ENCODE data around the gene SPEM3.
"Not testable (repeated sequence)": the region's sequence is repeated elsewhere in the genome, so short reads cannot be mapped to it uniquely, and the experiment has no call there.

The SPEM3 gene

DNA sequence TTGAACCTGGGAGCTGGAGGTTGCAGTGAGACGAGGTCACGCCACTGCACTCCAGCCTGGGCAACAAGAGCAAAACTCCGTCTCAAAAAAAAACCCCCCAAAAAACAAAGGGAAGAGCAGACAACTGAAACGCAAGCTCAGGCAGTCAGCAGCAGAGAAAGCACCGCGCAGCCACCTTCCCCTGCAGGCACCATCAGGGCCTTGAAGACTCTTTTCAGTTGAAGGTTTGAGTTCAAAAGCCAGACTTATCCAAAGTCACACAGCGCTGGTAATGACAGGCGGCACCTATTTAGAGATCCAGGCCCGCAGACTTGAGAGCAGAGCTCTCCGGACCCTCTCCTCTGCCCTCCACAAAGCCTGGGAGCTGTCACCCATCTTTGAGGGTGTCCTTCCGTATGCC lies 39.6 kb downstream of the SPEM3 start:
- no peak overlapping the region for H3K4me3 ChIP-seq (ENCODE audit: low read depth, low read length)

DNA sequence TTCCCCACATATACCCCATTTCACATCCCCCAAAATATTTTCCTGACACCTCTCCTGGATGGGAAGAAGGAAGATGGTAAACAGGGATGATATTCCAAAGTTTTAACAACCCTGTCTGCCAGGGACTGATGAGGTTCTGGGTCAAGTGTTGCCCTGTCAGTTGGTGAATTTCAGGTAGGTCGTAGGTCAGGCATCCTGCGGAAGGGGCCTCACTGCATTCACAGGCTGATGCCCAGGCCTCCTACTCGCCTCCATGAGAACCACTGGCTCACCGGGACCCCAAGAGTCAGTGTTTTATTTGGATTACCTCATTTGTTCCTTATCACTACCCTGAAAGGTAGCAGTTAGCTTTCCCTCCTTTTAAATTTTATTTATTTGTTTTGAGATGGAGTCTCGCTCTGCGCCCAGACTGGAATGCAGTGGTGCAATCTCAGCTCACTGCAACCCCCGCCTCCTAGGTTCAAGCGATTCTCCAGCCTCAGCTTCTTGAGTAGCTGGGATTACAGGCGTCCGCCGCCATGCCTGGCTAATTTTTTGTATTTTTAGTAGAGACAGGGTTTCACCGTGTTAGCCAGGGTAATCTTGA lies 40.2 kb downstream of the SPEM3 start:
- no peak overlapping the region for H3K4me3 ChIP-seq (ENCODE audit: low read depth, low read length)

DNA sequence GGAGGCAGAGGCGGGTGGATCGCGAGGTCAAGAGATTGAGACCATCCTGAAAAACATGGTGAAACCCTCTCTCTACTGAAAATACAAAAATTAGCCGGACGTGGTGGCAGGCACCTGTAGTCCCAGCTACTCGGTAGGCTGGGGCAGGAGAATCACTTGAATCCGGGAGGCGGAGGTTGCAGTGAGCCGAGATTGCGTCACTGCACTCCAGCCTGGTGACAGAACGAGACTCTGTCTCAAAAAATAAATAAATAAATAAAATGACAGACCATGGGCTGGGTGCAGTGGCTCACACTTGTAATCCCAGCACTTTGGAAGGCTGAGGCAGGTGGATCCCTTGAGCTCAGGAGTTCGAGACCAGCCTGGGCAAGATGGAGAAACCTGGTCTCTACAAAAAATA lies 41.2 kb downstream of the SPEM3 start:
- not testable (repeated sequence) for H3K4me3 ChIP-seq (ENCODE audit: low read depth, low read length)

DNA sequence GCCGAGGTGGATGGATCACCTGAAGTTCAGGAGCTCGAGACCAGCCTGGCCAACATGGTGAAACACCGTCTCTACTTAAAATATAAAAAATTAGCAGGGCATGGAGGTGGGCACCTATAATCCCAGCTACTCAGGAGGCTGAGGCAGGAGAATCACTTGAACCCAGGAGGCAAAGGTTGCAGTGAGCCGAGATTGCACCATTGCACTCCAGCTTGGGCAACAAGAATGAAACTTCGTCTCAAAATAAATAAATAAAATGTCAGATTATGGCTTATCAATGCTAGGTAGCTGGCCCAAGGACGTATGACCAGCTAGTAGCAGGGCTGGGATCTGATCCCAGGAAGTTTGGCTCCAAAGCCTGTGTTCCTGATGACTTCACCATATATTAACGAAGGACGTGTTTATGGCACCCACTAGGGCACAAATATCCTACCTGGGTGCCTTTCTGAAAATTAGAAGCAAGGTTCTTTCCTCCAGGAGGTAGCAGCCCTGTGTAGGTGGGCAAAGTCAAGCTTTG lies 41.9 kb downstream of the SPEM3 start:
- not testable (repeated sequence) for H3K4me3 ChIP-seq (ENCODE audit: low read depth, low read length)

DNA sequence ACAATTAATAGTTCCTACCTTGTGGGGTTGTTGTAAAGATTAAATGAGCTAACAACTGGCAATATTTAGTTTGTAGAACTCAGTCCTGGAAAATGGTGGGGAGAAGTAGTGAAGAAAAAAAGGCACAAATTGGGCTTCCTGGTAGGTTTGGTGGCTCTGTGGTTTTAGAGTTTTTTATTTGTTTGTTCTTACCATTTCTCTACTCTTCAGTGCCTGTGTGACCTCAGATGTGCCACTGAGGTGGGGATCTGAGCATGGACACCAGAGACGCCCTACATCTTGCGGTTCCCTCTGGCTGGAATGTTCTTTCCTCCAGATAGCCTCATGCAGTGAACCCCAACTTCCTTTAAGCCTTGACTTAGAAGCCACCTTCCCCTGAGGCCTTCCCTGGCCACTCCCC lies 43.1 kb downstream of the SPEM3 start:
- H3K4me3 ChIP-seq (ENCODE audit: low read depth, low read length) = no peak overlapping the region

DNA sequence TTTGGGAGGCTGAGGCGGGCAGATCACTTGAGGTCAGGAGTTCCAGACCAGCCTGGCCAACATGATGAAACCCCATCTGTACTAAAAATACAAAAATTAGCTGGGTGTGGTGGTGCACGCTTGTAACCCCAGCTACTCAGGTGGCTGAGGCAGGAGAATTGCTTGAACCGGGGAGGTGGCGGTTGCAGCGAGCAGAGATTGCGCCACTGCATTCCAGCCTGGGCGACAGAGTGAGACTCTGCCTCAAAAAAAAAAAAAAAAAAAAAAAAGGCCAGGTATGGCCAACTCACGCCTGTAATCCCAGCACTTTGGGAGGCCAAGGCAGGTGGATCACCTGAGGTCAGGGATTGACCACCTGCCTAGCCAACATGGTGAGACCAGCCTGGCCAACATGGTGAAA lies 46.1 kb downstream of the SPEM3 start:
- not testable (repeated sequence) for H3K4me3 ChIP-seq (ENCODE audit: low read depth, low read length)

DNA sequence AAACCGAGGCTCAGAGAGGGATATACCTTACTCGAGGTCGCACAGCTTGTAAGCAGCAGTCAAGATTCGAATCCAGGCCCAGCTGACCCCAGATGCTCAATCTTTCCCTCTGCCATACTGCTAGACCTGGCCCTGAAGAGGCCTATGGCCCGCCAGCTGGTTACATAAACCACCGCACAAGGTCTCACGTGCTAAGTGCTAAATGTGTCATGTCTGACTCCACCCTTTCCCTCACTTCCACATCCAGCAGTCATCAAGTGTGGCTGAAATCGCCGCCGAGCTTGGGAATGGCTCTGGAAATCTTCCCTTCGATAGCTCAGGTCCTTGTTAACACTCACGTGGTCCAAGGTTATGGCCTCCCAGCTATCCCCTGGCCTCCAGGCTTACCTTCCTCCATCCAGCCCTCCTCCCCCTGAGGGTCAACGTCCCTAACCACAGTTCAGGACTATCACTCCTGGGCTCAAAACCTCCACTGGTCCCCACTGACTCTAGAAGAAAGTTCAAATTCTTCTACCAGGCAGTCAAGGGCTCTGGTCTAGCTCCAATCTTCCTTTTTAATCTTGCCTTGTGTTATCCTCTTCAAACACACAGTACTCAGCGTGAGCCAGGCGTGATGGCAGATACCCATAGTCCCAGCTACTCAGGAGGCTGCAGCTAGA lies 47.2 kb downstream of the SPEM3 start:
- no peak overlapping the region for H3K4me3 ChIP-seq (ENCODE audit: low read depth, low read length)

DNA sequence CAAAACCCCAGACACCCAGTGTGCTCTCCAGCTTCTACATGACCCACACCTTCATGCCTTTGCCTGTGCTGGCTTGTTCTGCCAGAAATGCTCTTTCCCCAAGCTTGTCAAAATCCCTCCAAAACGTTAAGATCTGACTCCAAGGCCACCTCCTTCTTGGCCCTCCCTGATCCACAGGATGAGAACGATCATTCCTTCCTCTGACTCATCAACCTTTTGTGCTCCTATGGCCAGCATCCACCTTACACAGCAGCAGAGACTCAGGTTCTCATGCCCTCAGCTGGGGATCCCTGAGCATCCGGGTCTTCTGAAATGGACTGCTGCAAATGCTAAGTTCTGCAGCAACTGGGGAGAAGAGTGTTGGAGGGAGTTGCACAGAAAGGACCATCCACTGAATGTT lies 47.8 kb downstream of the SPEM3 start:
- H3K4me3 ChIP-seq (ENCODE audit: low read depth, low read length) = no peak overlapping the region

DNA sequence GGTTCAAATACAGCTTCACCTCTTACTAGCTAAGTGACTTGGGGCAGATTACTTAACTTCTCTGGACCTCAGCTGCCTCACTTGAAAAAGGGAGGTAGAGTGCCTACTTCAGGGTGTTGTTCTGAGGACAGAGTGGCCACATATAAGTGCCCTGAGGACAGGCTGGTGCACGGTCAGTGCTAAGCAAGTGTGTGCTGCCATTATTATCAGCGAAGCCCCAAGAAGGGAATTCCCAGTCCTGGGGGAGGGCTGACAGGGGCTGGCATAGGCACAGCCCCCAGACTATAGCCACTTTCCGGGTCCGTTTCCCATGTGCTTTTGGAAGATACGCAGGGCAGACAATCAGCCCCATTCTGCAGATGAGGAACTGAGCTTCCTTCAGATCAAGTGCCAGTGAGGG lies 48.3 kb downstream of the SPEM3 start:
- no peak overlapping the region for H3K4me3 ChIP-seq (ENCODE audit: low read depth, low read length)

DNA sequence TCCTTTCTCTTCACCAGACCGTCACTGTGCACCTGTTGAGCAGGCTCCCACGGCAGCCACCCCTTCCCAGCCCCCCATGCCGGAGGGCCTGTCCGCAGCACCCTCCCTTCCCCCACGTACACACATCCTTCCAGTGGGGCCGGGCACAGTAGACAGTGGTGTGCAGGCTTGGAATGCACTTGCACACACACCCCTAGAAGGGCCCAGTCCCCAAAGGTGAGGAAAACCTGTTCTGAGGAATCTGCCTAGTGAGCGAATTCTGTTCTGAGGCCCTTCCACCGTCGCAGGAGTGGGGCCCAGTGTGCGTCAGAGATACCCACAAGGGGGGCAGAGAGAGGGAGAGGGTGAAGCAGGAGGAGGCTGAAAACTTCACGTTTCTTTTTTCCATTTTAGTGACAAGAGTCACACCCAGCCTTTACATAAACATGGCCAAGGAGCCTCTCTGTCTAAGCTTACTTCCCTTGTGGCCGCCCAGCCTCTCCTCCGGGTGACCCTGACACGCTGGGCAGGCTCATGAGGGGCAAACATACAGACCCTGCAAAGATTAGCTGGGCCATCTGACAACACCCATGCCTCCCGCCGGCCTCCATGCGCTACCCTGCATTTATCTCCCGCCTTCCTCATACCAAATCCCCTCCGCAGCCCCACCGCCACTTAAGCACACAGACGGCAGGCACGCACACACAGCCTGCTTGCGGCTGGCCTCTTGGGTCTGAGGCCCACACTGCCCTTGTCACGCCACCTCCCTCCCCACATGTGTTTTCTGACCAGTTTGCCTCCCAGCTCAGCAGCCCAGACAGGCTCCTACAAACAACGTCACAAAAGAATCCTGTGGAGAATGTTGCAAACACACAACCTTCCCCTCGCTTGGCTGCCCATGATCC lies 49.0 kb downstream of the SPEM3 start:
- peak overlapping the region; percentile 56 for H3K4me3 ChIP-seq (ENCODE audit: low read depth, low read length)

DNA sequence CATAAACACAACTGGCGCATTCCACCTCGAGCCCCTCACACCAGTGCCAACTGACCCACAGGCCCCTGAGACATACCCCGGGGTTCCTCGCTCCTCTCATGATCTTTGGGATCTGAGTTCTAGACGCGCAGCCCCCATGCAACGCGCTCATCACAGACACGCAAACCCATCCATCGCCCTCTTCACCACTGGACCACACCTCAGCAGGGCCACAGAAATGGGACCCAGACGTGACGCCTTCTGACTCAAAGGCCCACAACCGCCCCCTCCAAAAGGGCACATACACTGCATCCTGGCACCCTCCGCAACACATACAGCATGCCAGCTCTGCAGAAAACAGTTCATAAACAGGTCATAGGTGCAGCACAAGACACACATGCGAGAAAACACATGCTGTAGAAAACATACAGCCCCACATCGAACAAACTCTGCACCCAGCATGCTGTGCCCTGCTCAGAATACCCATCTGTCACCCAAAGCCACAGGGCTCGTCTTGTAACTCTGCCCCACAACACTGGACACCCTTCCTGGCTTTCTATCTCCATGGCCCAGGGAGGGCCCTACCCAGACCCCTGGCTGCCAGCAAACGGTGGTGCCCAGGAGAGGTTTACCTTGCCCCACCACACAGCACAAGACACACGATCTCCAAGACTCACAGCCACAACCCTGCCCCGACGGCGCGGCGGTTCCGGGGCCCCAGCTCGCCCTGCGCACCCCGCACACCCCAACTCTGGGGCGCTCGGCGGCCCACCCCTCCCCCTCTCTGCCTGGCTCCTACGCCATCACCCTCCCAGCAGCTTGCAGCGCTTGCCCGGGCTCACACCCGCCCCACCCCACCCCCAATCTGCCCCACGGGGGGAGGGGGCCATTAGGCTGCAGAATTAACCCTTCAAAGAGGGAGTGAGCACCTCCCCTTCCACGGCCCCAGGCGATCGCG lies 49.9 kb downstream of the SPEM3 start:
- H3K4me3 ChIP-seq (ENCODE audit: low read depth, low read length) = peak overlapping the region; percentile 56

DNA sequence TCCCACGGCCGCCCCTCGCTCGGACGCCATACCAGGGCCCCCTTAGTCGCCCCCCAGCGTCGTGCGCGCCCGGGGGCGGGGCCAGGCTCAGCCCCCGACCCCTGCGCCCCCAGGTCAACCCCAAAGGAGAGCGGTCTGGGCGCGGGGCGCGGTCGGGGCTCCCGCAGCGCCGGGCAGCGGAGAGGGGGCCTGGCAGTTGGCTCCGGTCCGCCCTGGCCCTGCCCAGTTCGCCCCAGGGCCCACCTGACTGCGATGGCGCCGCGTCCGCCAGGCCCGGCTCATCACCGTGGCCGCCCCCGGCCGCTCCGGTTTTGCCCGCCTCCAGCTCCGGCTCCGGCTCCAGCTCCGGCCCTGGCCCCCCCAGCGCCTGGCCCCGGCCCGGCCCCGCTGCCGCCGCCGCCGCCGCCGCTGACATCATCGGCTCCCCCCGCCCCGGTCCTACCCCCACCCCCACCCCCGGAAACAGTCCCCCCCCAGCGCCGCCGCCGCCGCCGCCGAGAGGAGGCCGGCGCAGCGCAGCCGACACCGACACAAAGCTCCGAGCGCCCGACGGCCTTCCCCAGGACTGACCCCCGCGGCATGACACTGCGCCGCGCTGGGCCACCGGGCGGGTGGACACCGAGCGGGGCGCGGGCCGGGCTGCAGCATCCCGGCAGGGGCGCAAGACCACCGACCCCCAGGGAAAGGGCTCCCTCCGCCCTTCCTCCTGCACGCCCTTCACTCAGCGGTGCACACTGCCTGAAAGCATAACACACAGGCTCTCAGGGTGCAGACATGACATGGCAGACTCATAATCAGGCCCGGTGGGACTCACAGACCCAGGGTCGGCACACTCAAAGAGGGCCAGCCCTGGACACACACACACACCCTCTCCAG lies 50.8 kb downstream of the SPEM3 start, which contains the start of gene ZBTB4:
Gene ZBTB4, minus strand, starts transcription at position 419 of the 876 bp plus-strand sequence. CDS start 12,830 bp downstream, outside the sequence.
- peak within 1 kb of the TSS; percentile 56 for H3K4me3 ChIP-seq (ENCODE audit: low read depth, low read length)

DNA sequence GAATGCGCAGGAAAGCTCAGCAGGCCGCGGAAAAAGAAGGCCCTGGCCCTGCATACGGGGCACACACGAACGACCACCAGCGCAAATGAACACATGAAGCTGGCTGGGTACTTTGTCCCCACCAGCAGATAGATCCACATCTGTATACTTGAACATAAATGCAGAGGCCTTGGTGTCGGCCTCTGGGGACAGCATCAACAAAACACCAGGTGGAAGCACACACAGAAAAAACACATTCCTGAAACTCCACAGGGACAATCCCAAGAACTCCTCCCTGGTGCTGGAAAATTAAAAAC lies 51.4 kb downstream of the SPEM3 start:
- H3K4me3 ChIP-seq (ENCODE audit: low read depth, low read length) = peak overlapping the region; percentile 50

DNA sequence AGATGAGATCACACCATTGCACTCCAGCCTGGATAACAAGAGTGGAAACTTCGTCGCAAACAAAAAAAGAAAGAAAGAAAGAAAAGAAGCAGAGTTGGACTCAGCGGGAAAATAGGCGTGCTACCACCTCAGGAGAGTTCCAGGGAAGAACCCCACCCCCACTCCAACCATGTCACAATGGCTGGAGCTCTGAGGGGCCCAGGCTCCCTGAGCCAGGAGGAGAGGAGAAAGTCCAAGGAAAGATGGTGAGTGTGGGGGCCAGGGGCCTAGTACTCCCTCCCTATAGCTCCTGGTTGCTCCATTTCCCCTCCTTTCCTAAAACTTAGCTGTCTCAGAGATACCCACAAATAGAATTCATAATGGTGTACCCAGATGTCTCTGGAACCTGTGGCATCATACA lies 52.6 kb downstream of the SPEM3 start, which contains the start of gene SLC35G6:
Gene SLC35G6, plus strand, starts transcription at position 172 of the 400 bp plus-strand sequence. Its CDS starts 71 bp downstream, at position 243.
- H3K4me3 ChIP-seq (ENCODE audit: low read depth, low read length) = not testable (repeated sequence)

DNA sequence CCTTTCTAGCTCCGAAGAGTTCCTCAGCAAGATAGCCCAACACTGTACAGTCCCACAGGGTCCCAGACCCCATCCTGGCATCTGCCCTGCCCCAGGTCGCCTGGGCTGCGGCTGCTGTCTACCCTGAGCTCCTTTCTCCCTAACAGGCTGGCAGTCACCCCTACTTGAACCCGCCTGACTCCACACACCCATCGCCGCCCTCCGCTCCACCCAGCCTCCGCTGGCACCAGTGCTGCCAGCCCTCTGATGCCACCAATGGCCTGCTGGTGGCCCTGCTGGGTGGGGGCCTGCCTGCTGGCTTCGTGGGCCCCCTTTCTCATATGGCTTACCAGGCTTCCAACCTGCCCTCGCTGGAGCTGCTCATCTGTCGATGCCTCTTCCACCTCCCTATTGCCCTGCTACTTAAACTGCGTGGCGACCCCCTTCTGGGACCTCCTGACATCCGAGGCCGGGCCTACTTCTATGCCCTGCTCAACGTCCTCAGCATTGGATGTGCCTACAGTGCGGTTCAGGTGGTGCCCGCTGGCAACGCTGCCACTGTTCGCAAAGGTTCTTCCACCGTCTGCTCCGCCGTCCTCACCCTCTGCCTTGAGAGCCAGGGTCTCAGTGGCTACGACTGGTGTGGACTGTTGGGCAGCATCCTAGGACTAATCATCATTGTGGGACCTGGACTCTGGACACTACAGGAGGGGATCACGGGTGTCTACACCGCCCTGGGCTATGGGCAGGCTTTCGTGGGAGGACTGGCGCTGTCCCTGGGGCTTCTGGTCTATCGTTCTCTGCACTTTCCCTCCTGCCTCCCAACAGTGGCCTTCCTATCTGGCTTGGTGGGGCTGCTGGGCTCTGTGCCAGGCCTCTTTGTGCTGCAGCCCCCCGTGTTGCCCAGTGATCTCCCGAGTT lies 53.4 kb downstream of the SPEM3 start:
- not testable (repeated sequence) for H3K4me3 ChIP-seq (ENCODE audit: low read depth, low read length)
